HG02870 (cell line): Measurements from ENCODE around the gene CAMTA1.

Experiments
- ATAC-seq: cut with Tn5 transposase; IDR thresholded peaks from one replicate; pipeline ENCODE4 v1.9.1; 2021; ENCODE audit warnings: mild to moderate bottlenecking, moderate library complexity; ENCODE audit not compliant: unreplicated experiment

Gene CAMTA1

GRCh38 chr1:6999826-7000225 lies 214.6 kb downstream of the CAMTA1 start:
- ATAC-seq: no peak

- no peak for ATAC-seq
Measured at GRCh38 chr1:7000720-7001119, 215.5 kb downstream of the CAMTA1 start.

- ATAC-seq: no peak
Measured at GRCh38 chr1:7002728-7003127, 217.5 kb downstream of the CAMTA1 start.

- ATAC-seq: no peak
Measured at GRCh38 chr1:7003676-7004075, 218.4 kb downstream of the CAMTA1 start.

GRCh38 chr1:7004181-7004580 lies 218.9 kb downstream of the CAMTA1 start:
- ATAC-seq: no peak

- no peak for ATAC-seq
Measured at GRCh38 chr1:7005762-7006161, 220.5 kb downstream of the CAMTA1 start.

- ATAC-seq: no peak
Measured at GRCh38 chr1:7006996-7007871, 222.0 kb downstream of the CAMTA1 start.

- ATAC-seq: no peak
Measured at GRCh38 chr1:7007902-7008301, 222.6 kb downstream of the CAMTA1 start.

GRCh38 chr1:7008331-7008730 lies 223.1 kb downstream of the CAMTA1 start:
- no peak for ATAC-seq

GRCh38 chr1:7008975-7009740 lies 223.9 kb downstream of the CAMTA1 start:
- ATAC-seq: no peak

GRCh38 chr1:7009741-7010525 lies 224.7 kb downstream of the CAMTA1 start:
- no peak for ATAC-seq

GRCh38 chr1:7010534-7011200 lies 225.4 kb downstream of the CAMTA1 start:
- no peak for ATAC-seq

GRCh38 chr1:7011826-7012225 lies 226.6 kb downstream of the CAMTA1 start:
- ATAC-seq: no peak

- ATAC-seq: no peak
Measured at GRCh38 chr1:7012461-7012924, 227.2 kb downstream of the CAMTA1 start.

GRCh38 chr1:7013833-7014639 lies 228.8 kb downstream of the CAMTA1 start:
- no peak for ATAC-seq

GRCh38 chr1:7014640-7014930 lies 229.3 kb downstream of the CAMTA1 start:
- ATAC-seq: no peak

- no peak for ATAC-seq
Measured at GRCh38 chr1:7015022-7015421, 229.8 kb downstream of the CAMTA1 start.

- ATAC-seq: no peak
Measured at GRCh38 chr1:7018351-7018750, 233.1 kb downstream of the CAMTA1 start.

- ATAC-seq: no peak
Measured at GRCh38 chr1:7018826-7019225, 233.6 kb downstream of the CAMTA1 start.

- no peak for ATAC-seq
Measured at GRCh38 chr1:7019510-7019909, 234.3 kb downstream of the CAMTA1 start.
